Astrocyte of the spinal cord (primary cell): ENCODE measurements around the gene CYP3A5.

ENCODE experiments used
- DNase-seq: peaks from one replicate; pipeline ENCODE4 v3.0.0; 2011; ENCODE audit warnings: low read depth, low spot score
- H3K4me3 ChIP-seq: 2 replicates; pipeline ENCODE4 v1.5.1; 2011; ENCODE audit warnings: low read depth, mild to moderate bottlenecking, low read length, moderate library complexity
- CTCF ChIP-seq: IDR thresholded peaks from 2 replicates; pipeline ENCODE4 v1.5.1; 2012; ENCODE audit warnings: low read depth, mild to moderate bottlenecking, low read length, inconsistent platforms
- in situ Hi-C: cut with HindIII; loops from 2 replicates; pipeline ENCODE4 v1.10.0; 2017; ENCODE audit warnings: low sequenced_read_pairs

CYP3A5 gene

GRCh38 chr7:99601656-99602310 lies 78.0 kb downstream of the CYP3A5 start:
- in situ Hi-C loops: no loop called here

GRCh38 chr7:99599836-99600235 lies 80.0 kb downstream of the CYP3A5 start:
- DNase-seq: no peak
- in situ Hi-C loops: no loop called here

More at GRCh38 chr7:99601656-99602310, 78.0 kb downstream of the CYP3A5 start:
- no peak overlapping the region for H3K4me3 ChIP-seq
- DNase-seq: no peak
- no peak for TF ChIP-seq CTCF

More at GRCh38 chr7:99599836-99600235, 80.0 kb downstream of the CYP3A5 start:
- TF ChIP-seq CTCF: no peak
- no peak overlapping the region for H3K4me3 ChIP-seq
